Upper lobe of left lung (tissue), 4 donors: ENCODE data around the gene EXOC3L4.

Experiments used
- POLR2A ChIP-seq, 4 donors: fragments of 450-650 bp; IDR thresholded peaks; one replicate each; pipeline ENCODE4 v1.5.1; 2016 to 2017; ENCODE audit warnings: antibody characterized with exemption in 4 of 4, mild to moderate bottlenecking in 2 of 4
- POLR2AphosphoS5 ChIP-seq, 2 donors: sonication (generic); formaldehyde crosslinking; IDR thresholded peaks; one replicate each; pipeline ENCODE4 v1.5.1; 2017; ENCODE audit warnings: antibody characterized with exemption in 2 of 2
- TF ChIP-seq, protein P1 (sequence below), 6 experiments: fragments of 450-650 bp in 4 of 6; fragments of 200-600 bp in 2 of 6; sonication (generic) in 2 of 6; IDR thresholded peaks; one replicate each; pipeline ENCODE4 v1.5.1; 2016 to 2019; ENCODE audit warnings: antibody characterized with exemption in 6 of 6

DNA sequence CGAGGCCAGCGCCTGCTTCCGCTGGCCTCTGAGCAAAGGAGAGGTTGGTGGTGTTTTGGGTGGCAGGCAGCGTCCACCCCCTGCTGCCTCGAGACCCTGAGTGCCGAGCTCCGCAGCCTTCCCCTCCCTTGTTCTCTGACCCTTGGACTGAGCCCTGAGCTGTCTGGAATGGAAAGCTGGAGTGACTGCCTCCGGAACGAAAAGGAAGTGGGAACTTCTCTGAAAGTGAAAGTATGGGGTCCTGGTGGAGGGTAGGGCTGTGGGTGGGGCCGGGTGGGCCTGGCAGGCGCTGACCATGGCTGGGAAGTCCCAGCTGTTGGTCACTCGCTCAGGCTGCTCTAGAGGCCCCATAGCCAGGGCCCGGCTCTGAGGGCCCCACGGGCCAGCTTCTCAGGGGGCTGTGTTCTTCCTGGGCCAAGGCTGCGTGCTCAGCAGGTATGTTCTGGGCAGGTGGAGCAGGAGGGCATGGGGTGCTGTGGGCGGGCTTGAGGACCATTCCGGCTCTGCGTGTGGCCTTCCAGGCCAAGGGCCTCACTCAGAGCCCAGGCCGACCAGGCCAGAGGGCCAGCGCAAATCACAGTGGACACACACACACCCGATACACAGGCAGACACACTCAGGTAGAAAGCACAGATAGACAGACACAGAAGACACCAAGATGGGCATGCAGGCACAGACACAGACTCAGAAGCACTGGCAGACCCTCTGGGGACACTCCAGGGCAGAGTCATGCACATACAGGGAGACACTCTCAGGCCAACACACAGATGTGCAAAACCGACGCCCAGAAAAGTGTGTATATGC lies at the start of gene EXOC3L4:
- TF ChIP-seq, protein P1, sequence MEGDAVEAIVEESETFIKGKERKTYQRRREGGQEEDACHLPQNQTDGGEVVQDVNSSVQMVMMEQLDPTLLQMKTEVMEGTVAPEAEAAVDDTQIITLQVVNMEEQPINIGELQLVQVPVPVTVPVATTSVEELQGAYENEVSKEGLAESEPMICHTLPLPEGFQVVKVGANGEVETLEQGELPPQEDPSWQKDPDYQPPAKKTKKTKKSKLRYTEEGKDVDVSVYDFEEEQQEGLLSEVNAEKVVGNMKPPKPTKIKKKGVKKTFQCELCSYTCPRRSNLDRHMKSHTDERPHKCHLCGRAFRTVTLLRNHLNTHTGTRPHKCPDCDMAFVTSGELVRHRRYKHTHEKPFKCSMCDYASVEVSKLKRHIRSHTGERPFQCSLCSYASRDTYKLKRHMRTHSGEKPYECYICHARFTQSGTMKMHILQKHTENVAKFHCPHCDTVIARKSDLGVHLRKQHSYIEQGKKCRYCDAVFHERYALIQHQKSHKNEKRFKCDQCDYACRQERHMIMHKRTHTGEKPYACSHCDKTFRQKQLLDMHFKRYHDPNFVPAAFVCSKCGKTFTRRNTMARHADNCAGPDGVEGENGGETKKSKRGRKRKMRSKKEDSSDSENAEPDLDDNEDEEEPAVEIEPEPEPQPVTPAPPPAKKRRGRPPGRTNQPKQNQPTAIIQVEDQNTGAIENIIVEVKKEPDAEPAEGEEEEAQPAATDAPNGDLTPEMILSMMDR (IDR thresholded peaks at IDR 0.05): no peak
- TF ChIP-seq POLR2A (IDR thresholded peaks at IDR 0.05): no peak
- TF ChIP-seq POLR2AphosphoS5 (IDR thresholded peaks at IDR 0.05): no peak
